NCI-H82 treated with DMSO at 0.1 percent for 48 hours (cell line): ENCODE measurements around the gene ARF1.

Experiments
- DNase-seq: peaks from one replicate; lab custom pipeline; 2025; ENCODE audit not compliant: unreplicated experiment; lab: John Stamatoyannopoulos, UW

ARF1 gene

GRCh38 chr1:228070173-228070572 lies 12.3 kb upstream of the ARF1 start:
- DNase-seq: no peak

GRCh38 chr1:228070851-228071250 lies 11.7 kb upstream of the ARF1 start:
- DNase-seq: no peak

- no peak for DNase-seq
Measured at GRCh38 chr1:228071839-228072657, 10.5 kb upstream of the ARF1 start.

- no peak for DNase-seq
Measured at GRCh38 chr1:228072658-228073043, 9.9 kb upstream of the ARF1 start.

- DNase-seq: no peak
Measured at GRCh38 chr1:228073061-228073856, 9.2 kb upstream of the ARF1 start.

GRCh38 chr1:228073857-228074545 lies 8.5 kb upstream of the ARF1 start:
- DNase-seq: no peak

GRCh38 chr1:228074954-228075730 lies 7.4 kb upstream of the ARF1 start:
- DNase-seq: no peak

GRCh38 chr1:228075801-228076271 lies 6.7 kb upstream of the ARF1 start:
- no peak for DNase-seq

- no peak for DNase-seq
Measured at GRCh38 chr1:228076796-228077430, 5.6 kb upstream of the ARF1 start.

GRCh38 chr1:228077565-228078330 lies 4.8 kb upstream of the ARF1 start:
- no peak for DNase-seq

GRCh38 chr1:228079013-228079412 lies 3.5 kb upstream of the ARF1 start:
- DNase-seq: no peak

- no peak for DNase-seq
Measured at GRCh38 chr1:228079601-228080263, 2.8 kb upstream of the ARF1 start.

- DNase-seq: no peak
Measured at GRCh38 chr1:228081144-228081543, 1.4 kb upstream of the ARF1 start.

GRCh38 chr1:228081578-228082213 lies 812 bp upstream of the ARF1 start:
- DNase-seq: no peak

- DNase-seq: no peak
Measured at GRCh38 chr1:228082918-228083870, 686 bp downstream of the ARF1 start.

- DNase-seq: no peak
Measured at GRCh38 chr1:228083871-228084278, 1.4 kb downstream of the ARF1 start.

- no peak for DNase-seq
Measured at GRCh38 chr1:228084325-228084724, 1.8 kb downstream of the ARF1 start.
